Bronchial epithelial cell (primary cell): ENCODE data around the gene GPS1. TPM values are rescaled to one million over a fixed set of nuclear protein-coding genes. Genes with fewer than 3 reads are reported as not detected.

Experiments
- DNase-seq: peaks from one replicate; pipeline ENCODE4 v3.0.0-alpha.2; 2010; ENCODE audit warnings: low read depth
- FAIRE-seq: peaks from 2 replicates; lab custom pipeline; 2011; peaks lifted over from hg19 to GRCh38; lab: Jason Lieb, UNC
- H3K27me3 ChIP-seq: 2 replicates; pipeline ENCODE4 v1.5.1; 2011; ENCODE audit warnings: low read length; ENCODE audit not compliant: control insufficient read depth, insufficient read depth
- H3K36me3 ChIP-seq: 2 replicates; pipeline ENCODE4 v1.5.1; 2011; ENCODE audit warnings: low read length; ENCODE audit not compliant: control insufficient read depth, insufficient read depth
- H3K4me3 ChIP-seq: 2 replicates; pipeline ENCODE4 v1.5.1; 2011; ENCODE audit warnings: mild to moderate bottlenecking, low read depth, low read length, control low read depth
- CTCF ChIP-seq: IDR thresholded peaks from 2 replicates; pipeline ENCODE4 v1.5.1; 2011; ENCODE audit warnings: mild to moderate bottlenecking, moderate library complexity, low read length, control low read depth, inconsistent platforms; ENCODE audit not compliant: insufficient read depth, severe bottlenecking
- total RNA-seq: library from RNA; depleted of rRNA; stranded (reverse); fragments of >200 nt; gene quantifications from 2 replicates; pipeline ENCODE4 v1.2.1, GENCODE V29; 2014

GPS1 gene
- total RNA-seq, 1 donor from 2014 or later = 117 TPM

GRCh38 chr17:82059272-82060000 is 7.7 kb downstream of the GPS1 start:
- no peak for TF ChIP-seq CTCF
- DNase-seq (no peak), FAIRE-seq (no peak)
- no peak overlapping the region for H3K4me3 ChIP-seq
- H3K36me3 ChIP-seq = peaks cover 62% of the 10 kb centered on the region
- H3K27me3 ChIP-seq = no peaks in the 10 kb centered on the region

GRCh38 chr17:82060001-82060380 is 8.3 kb downstream of the GPS1 start:
- FAIRE-seq (no peak), DNase-seq (no peak)
- H3K36me3 ChIP-seq = peaks cover 57% of the 10 kb centered on the region

GRCh38 chr17:82060614-82061013 is 8.9 kb downstream of the GPS1 start:
- H3K4me3 ChIP-seq = no peak overlapping the region
- DNase-seq (no peak), FAIRE-seq (peak; percentile 13)
- TF ChIP-seq CTCF = no peak
- no peaks in the 10 kb centered on the region for H3K27me3 ChIP-seq
- H3K36me3 ChIP-seq = peaks cover 52% of the 10 kb centered on the region

More at GRCh38 chr17:82060001-82060380, 8.3 kb downstream of the GPS1 start:
- Histone ChIP-seq H3K27me3 (no peaks in the 10 kb centered on the region), H3K4me3 (no peak overlapping the region)
- no peak for TF ChIP-seq CTCF

GRCh38 chr17:82061047-82061925 is 9.6 kb downstream of the GPS1 start:
- FAIRE-seq (no peak), DNase-seq (no peak)
- H3K36me3 ChIP-seq = peaks cover 46% of the 10 kb centered on the region
- H3K27me3 ChIP-seq = no peaks in the 10 kb centered on the region
- no peak for TF ChIP-seq CTCF
- H3K4me3 ChIP-seq = no peak overlapping the region

- FAIRE-seq (no peak), DNase-seq (no peak)
- Histone ChIP-seq H3K36me3 (peaks cover 39% of the 10 kb centered on the region), H3K4me3 (no peak overlapping the region), H3K27me3 (no peaks in the 10 kb centered on the region)
- TF ChIP-seq CTCF = no peak
Measured at GRCh38 chr17:82062076-82062983, 10.6 kb downstream of the GPS1 start.
